GM10248 (cell line): ENCODE measurements around the gene UGT2B17.
"Not testable (repeated sequence)": the region's sequence is repeated elsewhere in the genome, so short reads cannot be mapped to it uniquely, and the experiment has no call there.

Source experiments
- CTCF ChIA-PET: fragments of 300-600 bp; sonication (Branson Sonifier 250); formaldehyde crosslinking; extraction: SDS; loops from one replicate; lab custom pipeline; 2021; ENCODE audit warnings: antibody characterized with exemption; lab: Yijun Ruan, JAX
- POLR2A ChIA-PET: fragments of 350-650 bp; sonication (Branson Sonifier 250); formaldehyde crosslinking; extraction: SDS; loops from one replicate; lab custom pipeline; 2020; ENCODE audit warnings: antibody characterized with exemption; lab: Yijun Ruan, JAX
- DNase-seq: peaks from one replicate; pipeline ENCODE4 v3.0.0; 2012; ENCODE audit errors: extremely low spot score
- TF ChIP-seq, protein P1 (sequence below): IDR thresholded peaks from 2 replicates; pipeline ENCODE4 v1.5.1; 2012; ENCODE audit warnings: mild to moderate bottlenecking, low read depth; ENCODE audit errors: extremely low read depth, missing control alignments, control extremely low read depth

UGT2B17 gene

DNA sequence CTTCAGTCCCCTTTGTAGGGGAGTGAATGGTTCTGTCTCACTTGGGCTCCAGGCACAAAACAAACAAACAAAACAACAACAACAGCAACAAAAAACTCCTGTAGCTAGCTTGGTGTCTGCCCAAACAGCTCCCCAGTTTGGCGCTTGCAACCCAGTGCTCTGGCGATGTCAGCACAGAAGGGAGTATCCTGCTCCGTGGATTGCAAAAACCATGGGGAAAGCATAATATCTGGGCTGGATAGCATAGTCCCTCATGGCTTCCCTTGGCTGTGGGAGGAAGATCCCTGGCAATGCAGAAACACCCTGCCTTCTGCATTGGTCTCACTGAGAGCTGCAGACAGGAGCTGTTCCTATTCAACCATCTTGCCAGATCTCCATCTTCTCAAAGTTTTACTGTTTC, 39.7 kb downstream of the UGT2B17 start:
- TF ChIP-seq, protein P1, sequence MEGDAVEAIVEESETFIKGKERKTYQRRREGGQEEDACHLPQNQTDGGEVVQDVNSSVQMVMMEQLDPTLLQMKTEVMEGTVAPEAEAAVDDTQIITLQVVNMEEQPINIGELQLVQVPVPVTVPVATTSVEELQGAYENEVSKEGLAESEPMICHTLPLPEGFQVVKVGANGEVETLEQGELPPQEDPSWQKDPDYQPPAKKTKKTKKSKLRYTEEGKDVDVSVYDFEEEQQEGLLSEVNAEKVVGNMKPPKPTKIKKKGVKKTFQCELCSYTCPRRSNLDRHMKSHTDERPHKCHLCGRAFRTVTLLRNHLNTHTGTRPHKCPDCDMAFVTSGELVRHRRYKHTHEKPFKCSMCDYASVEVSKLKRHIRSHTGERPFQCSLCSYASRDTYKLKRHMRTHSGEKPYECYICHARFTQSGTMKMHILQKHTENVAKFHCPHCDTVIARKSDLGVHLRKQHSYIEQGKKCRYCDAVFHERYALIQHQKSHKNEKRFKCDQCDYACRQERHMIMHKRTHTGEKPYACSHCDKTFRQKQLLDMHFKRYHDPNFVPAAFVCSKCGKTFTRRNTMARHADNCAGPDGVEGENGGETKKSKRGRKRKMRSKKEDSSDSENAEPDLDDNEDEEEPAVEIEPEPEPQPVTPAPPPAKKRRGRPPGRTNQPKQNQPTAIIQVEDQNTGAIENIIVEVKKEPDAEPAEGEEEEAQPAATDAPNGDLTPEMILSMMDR = no peak
- no peak for DNase-seq
- POLR2A ChIA-PET = no interaction called here
- CTCF ChIA-PET = no interaction called here

DNA sequence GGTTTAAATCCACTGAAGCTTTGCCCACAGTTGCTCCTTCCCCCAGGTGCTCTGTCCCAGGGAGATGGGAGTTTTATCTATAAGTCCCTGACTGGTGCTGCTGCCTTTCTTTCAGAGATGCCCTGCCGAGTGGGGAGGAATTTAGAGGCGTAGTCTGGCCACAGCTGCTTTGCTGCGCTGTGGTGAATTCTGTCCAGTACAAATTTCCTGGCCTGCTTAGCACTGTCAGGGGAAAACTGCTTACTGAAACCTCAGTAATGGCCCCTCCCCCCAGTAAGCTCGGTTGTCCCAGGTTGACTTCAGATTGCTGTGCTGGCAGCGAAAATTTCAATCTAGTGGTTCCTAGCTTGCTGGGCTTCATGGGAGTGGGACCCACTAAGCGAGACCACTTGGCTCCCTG, 40.1 kb downstream of the UGT2B17 start:
- CTCF ChIA-PET = no interaction called here
- DNase-seq = no peak
- POLR2A ChIA-PET = no interaction called here
- TF ChIP-seq, protein P1 = no peak

DNA sequence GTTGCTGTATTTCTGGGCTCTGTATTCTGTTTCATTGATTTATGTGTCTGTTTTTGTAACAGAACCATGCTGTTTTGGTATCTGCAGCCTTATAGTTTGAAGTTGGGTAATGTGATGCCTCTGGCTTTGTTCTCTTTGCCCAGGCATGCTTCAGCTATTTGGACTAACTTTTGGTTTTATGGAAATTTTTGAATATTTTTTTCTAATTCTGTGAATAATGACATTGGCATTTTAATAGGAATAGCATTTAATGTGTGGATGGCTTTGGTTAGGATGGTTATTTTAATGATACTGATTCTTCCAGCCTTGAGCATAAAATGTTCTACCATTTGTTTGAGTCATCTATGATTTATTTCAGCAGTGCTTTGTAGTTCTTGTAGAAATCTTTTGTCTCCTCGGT, 53.9 kb downstream of the UGT2B17 start:
- DNase-seq, CTCF ChIA-PET, POLR2A ChIA-PET: not testable (repeated sequence)

DNA sequence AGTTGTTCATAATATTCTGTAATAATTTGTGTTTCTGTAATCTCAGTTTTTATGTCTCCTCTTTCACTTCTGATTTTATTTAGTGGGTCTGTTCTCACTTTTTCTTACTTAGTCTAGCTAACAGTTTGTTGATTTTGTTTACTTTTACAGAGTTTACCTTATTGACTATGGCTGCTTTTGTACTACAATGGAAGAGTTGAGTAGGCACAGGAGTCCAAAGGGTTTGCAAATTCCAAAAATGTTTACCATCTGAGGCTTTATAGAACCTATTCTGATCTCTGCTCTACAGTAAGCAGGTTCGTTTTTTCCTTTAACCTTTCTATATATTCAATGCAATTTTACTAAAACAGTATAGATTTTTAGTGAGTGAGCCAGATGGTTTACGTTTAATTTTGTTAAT, 55.1 kb downstream of the UGT2B17 start:
- TF ChIP-seq, protein P1 = no peak
- ChIA-PET POLR2A (no interaction called here), CTCF (no interaction called here)
- no peak for DNase-seq

DNA sequence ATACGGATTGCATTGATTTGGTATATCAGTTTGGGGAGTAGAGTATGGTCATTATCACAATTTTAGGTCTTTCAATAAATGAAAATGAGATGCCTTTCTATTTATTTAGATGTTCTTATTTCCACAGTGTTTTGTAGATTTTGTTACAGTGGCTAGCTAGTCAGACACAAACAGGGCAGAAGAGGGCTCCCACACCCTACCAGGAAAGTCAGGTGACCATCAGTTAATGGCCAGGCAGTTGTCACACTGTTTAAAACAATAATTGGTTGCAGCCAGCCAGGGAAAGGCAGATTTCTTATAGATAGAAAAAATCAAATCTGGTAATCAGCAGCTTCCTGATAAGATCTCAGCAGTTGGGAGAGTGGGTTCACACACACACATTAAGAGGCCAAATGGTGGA, 57.2 kb downstream of the UGT2B17 start:
- DNase-seq = no peak
- TF ChIP-seq, protein P1 = no peak
- POLR2A ChIA-PET = no interaction called here
- CTCF ChIA-PET = no interaction called here

DNA sequence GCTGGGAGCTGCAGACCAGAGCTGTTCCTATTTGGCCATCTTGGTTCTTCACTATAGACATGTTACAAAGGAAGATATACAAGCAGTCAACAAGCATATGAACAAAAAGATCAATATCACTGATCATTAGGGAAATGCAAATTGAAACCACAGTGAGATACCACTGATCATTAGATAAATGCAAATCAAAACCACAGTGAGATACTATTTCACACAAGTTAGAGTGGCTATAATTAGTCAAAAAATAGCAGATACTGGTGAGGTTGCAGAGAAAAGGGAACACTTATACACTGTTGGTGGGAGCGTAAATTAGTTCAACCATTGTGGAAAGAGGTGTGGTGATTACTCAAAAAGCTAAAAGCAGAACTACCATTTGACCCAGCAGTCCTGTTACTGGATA, 70.7 kb downstream of the UGT2B17 start:
- CTCF ChIA-PET, DNase-seq, POLR2A ChIA-PET: not testable (repeated sequence)

DNA sequence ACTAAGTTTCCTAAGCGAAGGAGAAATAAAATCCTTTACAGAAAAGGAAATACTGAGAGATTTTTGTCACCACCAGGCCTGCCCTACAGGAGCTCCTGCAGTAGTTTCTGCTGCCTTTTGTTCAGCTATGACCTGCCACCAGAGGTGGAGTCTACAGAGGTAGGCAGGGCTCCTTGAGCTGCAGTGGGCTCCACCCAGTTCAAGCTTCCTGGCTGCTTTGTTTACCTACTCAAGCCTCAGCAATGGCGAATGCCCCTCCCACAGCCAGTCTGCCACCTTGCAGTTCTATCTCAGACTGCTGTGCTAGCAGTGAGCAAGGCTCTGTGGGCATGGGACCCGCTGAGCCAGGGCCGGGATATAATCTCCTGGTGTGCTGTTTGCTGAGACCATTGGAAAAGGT, 71.3 kb downstream of the UGT2B17 start:
- POLR2A ChIA-PET, CTCF ChIA-PET, DNase-seq: not testable (repeated sequence)

DNA sequence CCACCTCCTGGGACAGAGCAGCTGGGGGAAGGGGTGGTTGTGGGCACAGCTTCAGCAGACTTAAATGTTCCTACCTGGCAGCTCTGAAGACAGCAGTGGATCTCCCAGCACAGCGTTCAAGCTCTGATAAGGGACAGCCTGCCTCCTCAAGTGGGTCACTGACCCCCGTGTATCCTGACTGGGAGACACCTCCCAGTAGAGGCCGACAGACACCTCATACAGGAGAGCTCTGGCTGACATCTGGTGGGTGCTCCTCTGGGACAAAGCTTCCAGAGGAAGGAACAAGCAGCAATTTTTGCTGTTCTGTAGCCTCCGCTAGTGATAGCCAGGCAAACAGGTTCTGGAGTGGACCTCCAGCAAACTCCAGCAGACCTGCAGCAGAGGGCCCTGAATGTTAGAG, 72.7 kb downstream of the UGT2B17 start:
- DNase-seq, POLR2A ChIA-PET: not testable (repeated sequence)
- CTCF ChIA-PET = interaction anchor here (0.8 to 1.2 kb wide), 2 partner anchors 9 to 124 kb away, joined by 3 read pairs; no protein-coding TSS in a partner anchor

DNA sequence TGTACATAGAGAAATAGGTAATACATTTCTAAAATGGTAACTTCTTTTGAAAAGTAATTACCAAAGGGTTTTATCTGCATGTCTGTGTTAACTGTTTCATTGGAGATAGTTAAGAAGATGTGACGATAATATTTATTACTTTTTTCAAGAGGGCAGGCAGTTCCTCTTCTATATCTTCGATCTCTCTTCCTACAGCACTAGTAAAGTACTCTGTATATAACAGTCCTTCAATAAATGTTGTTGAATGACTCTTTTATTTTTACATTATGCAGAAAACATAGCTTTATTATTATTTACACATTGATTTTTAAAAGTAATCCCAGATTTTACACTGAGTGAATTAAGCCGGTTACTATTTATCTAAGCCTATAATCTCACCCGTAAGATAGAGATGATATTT, 77.1 kb downstream of the UGT2B17 start:
- TF ChIP-seq, protein P1 = no peak
- DNase-seq = no peak
- ChIA-PET POLR2A (no interaction called here), CTCF (interaction anchor here (0.7 to 3.6 kb wide), 16 partner anchors 11 to 673 kb away, joined by 3 to 16 read pairs (median 4); partner anchors contain the start of gene UGT2B15)
